HG02938 (cell line): Measurements from ENCODE around the gene TAF4.

Experiments
- ATAC-seq: cut with Tn5 transposase; IDR thresholded peaks from one replicate; pipeline ENCODE4 v1.9.1; 2021; ENCODE audit warnings: mild to moderate bottlenecking, moderate library complexity; ENCODE audit not compliant: unreplicated experiment

The TAF4 gene

GRCh38 chr20:61934716-61935530 is 130.8 kb downstream of the TAF4 start:
- no peak for ATAC-seq

GRCh38 chr20:61933951-61934715 is 131.5 kb downstream of the TAF4 start:
- ATAC-seq = no peak

GRCh38 chr20:61933481-61933950 is 132.2 kb downstream of the TAF4 start:
- no peak for ATAC-seq

- no peak for ATAC-seq
Observed at GRCh38 chr20:61932711-61933480, 132.8 kb downstream of the TAF4 start.

GRCh38 chr20:61932199-61932592 is 133.5 kb downstream of the TAF4 start:
- no peak for ATAC-seq

GRCh38 chr20:61931476-61932198 is 134.0 kb downstream of the TAF4 start:
- ATAC-seq = no peak

- ATAC-seq = no peak
Observed at GRCh38 chr20:61930776-61931475, 134.8 kb downstream of the TAF4 start.

- ATAC-seq = no peak
Observed at GRCh38 chr20:61929971-61930666, 135.6 kb downstream of the TAF4 start.

- no peak for ATAC-seq
Observed at GRCh38 chr20:61929561-61929960, 136.1 kb downstream of the TAF4 start.

- ATAC-seq = no peak
Observed at GRCh38 chr20:61927826-61928541, 137.7 kb downstream of the TAF4 start.

- ATAC-seq = no peak
Observed at GRCh38 chr20:61927193-61927825, 138.4 kb downstream of the TAF4 start.

GRCh38 chr20:61926796-61927192 is 138.9 kb downstream of the TAF4 start:
- no peak for ATAC-seq

- no peak for ATAC-seq
Observed at GRCh38 chr20:61926253-61926613, 139.4 kb downstream of the TAF4 start.

- no peak for ATAC-seq
Observed at GRCh38 chr20:61925555-61926252, 140.0 kb downstream of the TAF4 start.

GRCh38 chr20:61924858-61925554 is 140.7 kb downstream of the TAF4 start:
- ATAC-seq = no peak
